ENCODE data around the gene BCL3.
"Not testable (repeated sequence)": the region's sequence is repeated elsewhere in the genome, so short reads cannot be mapped to it uniquely, and the experiment has no call there.

BCL3 gene

GRCh38 chr19:44748426-44749254, at the start of gene BCL3:
BCL3 (plus strand) TSS chr19:44748708; CDS start chr19:44748791, 83 bp downstream.
- no peak for DNase-seq

- DNase-seq, result no peak
These were observed 48.0 kb upstream of the BCL3 start for GRCh38 chr19:44700547-44700946.

GRCh38 chr19:44701228-44701627, 47.3 kb upstream of the BCL3 start:
- DNase-seq, result no peak

GRCh38 chr19:44702551-44703176, 45.8 kb upstream of the BCL3 start:
- no peak for DNase-seq

GRCh38 chr19:44703336-44704078, 45.0 kb upstream of the BCL3 start:
- DNase-seq, result no peak

GRCh38 chr19:44704982-44705381, 43.5 kb upstream of the BCL3 start:
- no peak for DNase-seq

- no peak for DNase-seq
These were observed 43.0 kb upstream of the BCL3 start for GRCh38 chr19:44705502-44706010.

- DNase-seq, result no peak
These were observed 41.8 kb upstream of the BCL3 start for GRCh38 chr19:44706506-44707236.

GRCh38 chr19:44707794-44708193, 40.7 kb upstream of the BCL3 start:
- DNase-seq, result no peak

GRCh38 chr19:44708940-44709339, 39.6 kb upstream of the BCL3 start:
- no peak for DNase-seq

GRCh38 chr19:44709434-44710266, 38.9 kb upstream of the BCL3 start:
- not testable (repeated sequence) for DNase-seq

GRCh38 chr19:44710483-44710882, 38.0 kb upstream of the BCL3 start:
- no peak for DNase-seq

GRCh38 chr19:44712864-44713515, 35.5 kb upstream of the BCL3 start:
- DNase-seq, result no peak

GRCh38 chr19:44714597-44715169, 33.8 kb upstream of the BCL3 start:
- no peak for DNase-seq

GRCh38 chr19:44717603-44718002, 30.9 kb upstream of the BCL3 start:
- DNase-seq, result no peak

GRCh38 chr19:44718441-44719261, 29.9 kb upstream of the BCL3 start:
- DNase-seq, result no peak

- DNase-seq, result no peak
These were observed 29.2 kb upstream of the BCL3 start for GRCh38 chr19:44719262-44719701.

GRCh38 chr19:44720396-44720795, 28.1 kb upstream of the BCL3 start:
- not testable (repeated sequence) for DNase-seq

GRCh38 chr19:44720945-44721344, 27.6 kb upstream of the BCL3 start:
- DNase-seq, result no peak

GRCh38 chr19:44721369-44721768, 27.1 kb upstream of the BCL3 start:
- not testable (repeated sequence) for DNase-seq
